GM03348 (cell line): Measurements from ENCODE around the gene EXOC6.
A peak's percentile ranks its signal among the peaks of the same experiment; 100 is the strongest.
"Not testable (repeated sequence)": the region's sequence is repeated elsewhere in the genome, so short reads cannot be mapped to it uniquely, and the experiment has no call there.

ENCODE experiments used
- DNase-seq: peaks from one replicate; pipeline ENCODE4 v3.0.0; 2012; ENCODE audit warnings: low spot score

Gene EXOC6

DNA sequence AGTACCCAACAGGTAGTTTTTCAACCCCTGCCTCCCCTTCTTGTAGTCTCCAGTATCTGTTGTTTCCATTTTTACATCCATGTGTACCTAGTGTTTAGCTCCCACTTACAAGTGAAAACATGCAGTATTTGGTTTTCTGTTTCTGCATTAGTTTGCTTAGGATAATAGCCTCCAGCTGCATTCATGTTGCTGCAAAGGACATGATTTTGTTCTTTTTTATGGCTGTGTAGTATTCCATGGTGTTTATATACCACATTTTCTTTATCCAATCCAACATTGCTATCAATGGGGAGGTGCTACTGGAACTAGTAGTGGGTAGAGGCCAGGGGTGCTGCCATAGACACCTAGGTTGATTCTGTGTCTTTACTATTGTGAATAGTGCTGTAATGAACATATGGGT is 104.3 kb downstream of the EXOC6 start:
- DNase-seq = not testable (repeated sequence)

DNA sequence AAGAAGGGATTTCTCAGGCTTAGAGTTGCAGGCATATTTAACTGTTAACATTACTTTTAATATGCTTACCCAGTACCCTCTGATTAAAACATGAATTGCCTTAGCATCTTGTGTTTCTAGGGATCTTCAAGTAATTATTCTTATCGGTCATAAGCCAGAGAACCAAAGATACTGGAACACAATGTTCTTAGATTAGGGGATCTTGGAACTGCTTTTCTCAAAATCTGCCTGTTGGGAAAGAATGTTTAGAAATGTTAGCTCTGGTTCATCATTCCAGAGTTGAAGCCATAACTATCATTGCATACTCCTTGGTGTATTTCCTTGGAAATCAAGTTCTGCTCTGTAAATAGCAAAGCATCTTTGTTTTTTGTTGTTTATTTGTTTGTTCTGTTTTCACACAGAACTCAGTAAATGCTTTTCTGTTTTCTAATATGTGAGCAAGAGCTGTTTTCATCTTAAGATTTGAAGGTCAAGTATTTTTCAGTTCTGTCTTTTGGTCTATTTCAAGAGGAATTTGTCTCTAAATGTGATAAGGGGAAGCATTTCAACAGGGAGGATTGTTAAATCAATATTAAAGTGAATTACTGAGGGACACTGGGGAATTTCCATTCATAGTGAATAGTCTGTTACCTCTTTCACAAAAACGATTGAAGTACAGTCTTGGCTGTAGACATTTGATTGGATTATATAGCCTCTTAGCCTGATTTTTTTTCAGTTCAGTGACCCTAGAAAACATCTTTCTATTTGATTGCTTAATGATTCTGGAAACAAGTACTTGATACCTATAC is 109.1 kb downstream of the EXOC6 start:
- DNase-seq = no peak

DNA sequence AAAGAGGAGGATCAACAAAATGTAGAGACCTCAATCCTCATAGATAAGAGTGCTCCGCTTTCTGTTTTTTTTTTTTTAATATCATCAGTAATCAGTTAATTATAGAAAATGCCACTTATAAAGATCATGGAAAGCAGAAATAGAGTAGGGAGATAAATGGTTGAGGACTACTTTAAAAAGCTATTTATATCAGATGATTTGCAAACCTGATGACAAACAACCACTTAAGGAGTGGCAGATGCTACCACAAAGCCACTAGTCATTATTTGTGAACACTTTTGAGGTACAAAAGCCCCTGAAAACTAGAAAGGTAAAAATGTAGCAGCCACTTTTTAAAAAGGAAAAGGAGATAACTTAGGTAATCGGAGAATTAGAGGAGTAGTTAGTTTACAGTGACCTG is 113.3 kb downstream of the EXOC6 start:
- DNase-seq = no peak

- peak; percentile 36 for DNase-seq
Measured at GRCh38 chr10:92965314-92965713, 117.0 kb downstream of the EXOC6 start.

DNA sequence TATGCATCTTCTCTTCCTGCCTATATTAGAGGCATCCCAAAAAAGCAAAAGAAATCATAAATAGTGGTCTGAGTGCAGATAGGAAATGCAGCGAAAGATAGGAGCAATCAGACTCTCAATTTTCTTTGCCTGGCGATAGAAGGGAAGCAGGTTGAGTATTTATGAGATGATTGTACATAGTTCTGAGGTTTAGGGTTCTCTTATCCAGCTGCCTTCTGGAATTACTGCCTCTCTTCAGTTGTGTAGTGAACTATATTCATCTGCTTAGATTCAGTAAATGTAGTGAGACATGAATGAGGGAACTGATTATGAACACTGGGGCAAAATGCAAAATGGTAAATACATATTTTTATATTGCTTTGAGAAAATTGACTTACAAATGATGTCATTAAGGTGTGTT is 119.3 kb downstream of the EXOC6 start:
- DNase-seq = no peak

DNA sequence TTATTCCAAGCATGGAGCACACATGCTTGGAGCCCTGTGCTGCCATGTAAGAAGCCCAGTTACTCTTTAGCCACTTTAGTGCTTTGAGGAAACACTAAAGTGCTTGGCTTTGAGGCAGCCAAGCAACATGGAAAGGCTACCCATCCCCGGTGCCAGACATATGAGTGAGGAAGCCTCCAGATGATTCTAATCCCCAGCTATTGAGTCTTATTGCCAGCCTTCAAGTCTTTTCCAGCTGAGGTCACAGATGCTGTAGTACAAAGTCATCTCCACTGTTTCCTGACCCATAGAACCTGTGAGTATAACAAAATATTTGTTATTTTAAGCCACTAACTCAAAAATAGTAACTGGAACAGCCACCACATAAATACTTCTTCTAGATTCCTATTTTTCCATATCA is 120.8 kb downstream of the EXOC6 start:
- peak; percentile 41 for DNase-seq

DNA sequence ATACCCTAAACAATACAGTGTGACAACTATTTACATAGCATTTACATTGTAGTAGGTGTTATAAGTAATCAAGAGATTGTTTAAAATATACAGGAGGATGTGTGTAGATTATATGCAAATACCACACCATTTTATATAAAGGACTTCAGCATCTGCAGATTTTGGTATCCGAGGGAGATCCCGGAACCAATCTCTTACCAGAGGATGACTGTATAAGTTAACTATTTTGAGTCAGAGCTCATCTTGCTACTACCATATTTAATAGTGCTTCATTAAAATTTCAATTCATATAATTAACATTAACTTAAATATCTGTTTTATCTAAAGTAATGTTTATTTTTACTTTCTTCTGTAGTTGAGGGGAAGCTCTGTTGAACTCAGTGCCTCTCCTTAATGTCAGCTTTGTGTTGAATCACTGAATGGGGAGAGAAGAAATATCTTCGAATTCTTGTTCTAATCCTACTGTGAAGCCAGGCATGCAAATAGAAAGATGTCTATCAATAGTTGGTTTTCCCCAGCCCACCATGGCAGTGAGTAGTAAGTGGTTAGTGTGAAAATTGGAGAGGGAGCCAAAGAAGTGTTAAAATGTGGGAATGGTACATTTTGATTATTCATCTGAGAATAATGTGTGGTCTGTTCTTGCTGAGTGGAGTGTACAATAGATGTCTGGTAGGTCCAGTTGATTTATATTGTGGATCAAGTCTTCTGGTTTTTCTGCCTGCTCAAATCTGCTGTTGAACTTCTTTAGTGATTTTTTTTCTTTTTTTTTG is 122.2 kb downstream of the EXOC6 start:
- peak; percentile 5 for DNase-seq

- peak; percentile 75 for DNase-seq
Measured at GRCh38 chr10:92972066-92972870, 123.9 kb downstream of the EXOC6 start.

DNA sequence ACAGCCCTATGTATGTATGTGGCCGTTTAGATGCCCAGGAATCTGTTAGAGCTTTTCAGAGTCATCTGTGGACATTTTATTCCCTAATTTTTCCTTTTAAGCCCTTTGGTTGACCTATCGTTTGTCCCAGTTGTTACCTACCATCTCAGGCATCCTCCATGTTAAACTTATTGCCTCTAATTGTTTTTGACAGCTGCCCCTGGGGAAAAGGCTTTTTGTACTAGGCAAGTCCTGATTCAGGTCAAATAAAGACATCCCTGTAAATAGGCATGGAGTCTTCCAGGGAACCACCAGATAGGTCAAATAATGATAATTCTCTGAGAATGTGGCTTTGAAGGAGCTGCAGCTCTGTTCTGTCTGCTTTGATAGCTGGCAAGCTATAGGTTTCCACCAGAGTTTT is 124.6 kb downstream of the EXOC6 start:
- DNase-seq = no peak

DNA sequence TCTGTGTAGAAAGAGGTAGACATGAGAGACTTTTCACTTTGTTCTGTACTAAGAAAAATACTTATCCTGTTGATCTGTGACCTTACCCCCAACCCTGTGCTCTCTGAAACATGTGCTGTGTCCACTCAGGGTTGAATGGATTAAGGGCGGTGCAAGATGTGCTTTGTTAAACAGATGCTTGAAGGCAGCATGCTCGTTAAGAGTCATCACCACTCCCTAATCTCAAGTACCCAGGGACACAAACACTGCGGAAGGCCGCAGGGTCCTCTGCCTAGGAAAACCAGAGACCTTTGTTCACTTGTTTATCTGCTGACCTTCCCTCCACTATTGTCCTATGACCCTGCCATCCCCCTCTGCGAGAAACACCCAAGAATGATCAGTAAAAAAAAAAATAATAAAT is 128.0 kb downstream of the EXOC6 start:
- not testable (repeated sequence) for DNase-seq

DNA sequence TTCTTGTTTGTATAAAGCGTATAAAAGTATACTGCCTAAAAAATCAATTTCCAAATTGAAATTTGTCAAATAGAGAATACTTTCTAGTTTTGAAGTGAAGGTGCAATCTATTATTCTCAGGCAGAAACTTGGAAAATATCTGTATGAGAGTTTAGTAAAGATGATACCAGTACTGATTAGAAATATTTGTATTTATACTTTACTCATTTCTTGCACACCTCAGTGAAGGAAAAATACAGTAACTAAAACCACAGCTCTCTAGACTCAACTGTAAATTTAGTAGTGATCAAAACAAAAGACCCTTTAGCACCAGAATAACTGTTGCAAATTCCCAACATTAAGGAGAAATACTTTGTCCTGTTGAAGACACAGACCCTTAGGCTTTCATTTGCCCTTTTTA is 140.9 kb downstream of the EXOC6 start:
- DNase-seq = no peak

- no peak for DNase-seq
Measured at GRCh38 chr10:92990615-92991014, 142.3 kb downstream of the EXOC6 start.

GRCh38 chr10:92991513-92991912 is 143.2 kb downstream of the EXOC6 start:
- DNase-seq = no peak

DNA sequence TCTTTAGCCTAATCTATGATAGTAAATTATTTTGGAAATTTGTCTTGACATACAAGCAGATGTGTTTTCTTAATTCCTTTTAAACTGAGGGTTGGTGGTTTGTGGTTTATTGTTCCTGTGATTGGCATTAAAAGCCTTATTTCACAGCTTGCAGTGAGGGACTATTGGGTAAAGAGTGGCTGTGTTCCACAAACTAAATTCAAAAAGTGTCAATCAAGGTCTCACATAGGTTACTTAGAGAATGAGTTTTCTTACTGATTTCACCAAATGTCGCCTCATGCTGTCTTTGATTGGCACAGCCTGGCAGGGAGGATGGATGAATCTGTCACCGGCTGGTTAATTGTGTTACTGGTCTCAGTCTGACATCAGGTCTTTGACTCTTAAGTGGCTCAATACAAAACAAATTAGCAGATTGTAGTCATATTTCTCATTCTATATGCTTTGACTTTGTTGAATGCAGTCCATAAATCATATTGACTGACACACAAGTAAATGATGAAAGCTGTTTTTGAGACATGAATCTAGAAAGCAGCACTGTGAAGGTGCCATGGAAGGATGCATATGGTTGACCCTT is 145.5 kb downstream of the EXOC6 start:
- no peak for DNase-seq

- DNase-seq = no peak
Measured at GRCh38 chr10:92995509-92995908, 147.2 kb downstream of the EXOC6 start.

DNA sequence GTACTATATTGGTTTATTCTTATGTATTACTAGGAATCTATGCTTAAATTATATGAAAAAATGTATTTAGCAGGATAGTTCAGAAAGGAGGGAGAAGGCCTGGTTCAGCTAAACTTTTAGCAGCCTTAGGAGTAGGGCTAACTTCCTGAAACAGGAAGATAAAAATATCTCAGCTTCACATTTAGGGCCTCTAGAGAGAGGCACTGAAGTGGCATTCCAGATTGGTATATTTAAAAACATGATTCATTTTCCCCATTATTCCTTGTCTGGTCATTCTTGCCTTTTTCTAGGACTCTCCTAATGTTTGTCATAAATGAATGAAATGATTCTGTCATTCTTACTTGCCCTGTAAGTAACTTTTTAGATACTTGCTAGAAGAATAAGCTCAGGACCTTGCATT is 149.3 kb downstream of the EXOC6 start:
- no peak for DNase-seq

DNA sequence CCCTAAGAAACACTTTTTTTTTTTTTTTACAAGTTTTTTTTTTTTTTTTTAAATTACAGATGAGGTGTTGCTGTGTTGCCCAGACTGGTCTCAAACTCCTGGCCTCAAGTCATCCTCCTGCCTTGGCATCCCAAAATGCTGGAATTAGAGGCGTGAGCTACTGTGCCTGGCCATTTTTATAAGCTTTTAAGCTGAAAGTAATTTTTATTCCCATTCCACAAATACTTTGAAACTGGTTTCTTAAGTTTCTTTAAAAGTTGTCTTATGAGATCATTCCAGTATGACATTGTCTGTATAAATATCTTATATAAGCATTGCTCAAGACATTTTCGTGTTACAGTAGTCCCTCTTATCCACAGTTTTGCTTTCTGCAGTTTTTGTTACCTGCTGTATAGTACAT is 150.9 kb downstream of the EXOC6 start:
- DNase-seq = no peak

DNA sequence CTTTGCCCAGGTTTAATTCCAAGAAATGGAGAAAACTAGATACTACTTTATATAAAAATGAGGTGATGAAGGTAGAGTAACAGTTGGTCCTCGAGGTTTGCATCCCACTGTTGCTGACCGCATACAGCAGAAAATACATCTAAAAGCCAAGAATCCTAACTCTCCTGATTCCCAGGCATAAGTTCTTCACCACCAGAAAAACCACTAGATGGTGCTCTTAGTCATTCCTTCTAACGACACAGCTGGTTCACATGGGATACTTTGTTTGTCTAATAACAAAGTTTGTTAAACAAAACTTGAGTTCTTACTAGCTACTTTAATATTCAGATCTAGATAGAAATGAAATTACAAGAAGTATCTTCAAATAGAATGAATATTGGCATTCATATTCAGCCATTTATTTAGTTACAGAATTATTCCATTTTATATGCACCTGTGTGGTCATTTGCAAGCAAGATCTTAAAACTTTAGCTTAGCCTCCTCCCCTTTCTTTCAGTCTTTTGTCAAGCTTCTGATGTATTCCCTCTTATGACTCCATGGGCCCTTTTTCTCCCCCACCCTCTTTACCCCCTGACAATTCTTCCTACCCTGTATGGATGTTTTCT is 158.2 kb downstream of the EXOC6 start:
- peak; percentile 72 for DNase-seq

DNA sequence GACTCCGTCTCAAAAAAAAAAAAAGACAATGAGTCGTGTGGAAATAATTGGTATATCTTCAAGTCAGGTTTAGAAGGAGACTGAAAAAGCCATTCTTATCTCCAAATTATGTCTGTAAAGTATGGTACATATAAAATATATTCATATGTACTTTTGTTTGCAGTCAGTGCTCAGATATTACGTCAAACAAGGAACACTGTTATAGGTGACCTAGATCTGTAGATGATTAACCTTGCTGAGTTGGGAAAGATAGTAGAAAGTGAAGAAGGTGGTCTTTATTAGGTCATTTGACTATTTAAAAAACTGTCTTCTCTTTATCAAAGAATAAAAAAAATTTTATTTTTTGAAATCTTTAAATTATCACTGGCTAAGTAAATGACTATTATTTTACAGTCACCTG is 167.4 kb downstream of the EXOC6 start:
- no peak for DNase-seq

DNA sequence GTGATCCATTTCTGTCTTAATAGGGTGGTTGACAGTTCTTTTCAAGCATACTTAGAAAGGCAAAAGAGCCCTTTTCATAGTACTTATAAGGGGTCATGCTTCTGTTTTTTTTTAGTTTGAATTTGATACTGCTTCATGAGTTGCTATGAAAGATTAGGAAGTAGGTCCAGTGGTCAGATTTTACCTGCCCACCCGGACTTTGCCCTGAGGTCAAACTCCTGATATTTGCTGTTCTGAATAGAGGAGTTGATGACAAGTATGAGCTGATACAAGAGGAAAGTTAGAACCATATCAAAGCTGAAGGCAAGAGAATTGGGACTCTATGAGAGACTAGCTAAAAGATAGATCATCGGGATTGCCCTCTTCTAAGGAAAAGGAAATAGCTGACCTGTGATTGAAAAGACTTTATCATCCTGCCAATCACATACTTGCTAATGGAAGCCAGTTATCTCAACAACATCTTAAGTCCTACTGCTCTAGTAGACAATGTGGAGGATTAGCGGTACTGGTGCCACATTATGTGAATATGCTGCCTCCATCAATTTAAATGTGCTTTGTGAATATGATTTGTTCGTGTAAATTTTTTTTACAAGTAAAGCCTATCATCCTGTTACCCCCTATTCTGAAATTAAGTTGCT is 174.8 kb downstream of the EXOC6 start:
- no peak for DNase-seq

DNA sequence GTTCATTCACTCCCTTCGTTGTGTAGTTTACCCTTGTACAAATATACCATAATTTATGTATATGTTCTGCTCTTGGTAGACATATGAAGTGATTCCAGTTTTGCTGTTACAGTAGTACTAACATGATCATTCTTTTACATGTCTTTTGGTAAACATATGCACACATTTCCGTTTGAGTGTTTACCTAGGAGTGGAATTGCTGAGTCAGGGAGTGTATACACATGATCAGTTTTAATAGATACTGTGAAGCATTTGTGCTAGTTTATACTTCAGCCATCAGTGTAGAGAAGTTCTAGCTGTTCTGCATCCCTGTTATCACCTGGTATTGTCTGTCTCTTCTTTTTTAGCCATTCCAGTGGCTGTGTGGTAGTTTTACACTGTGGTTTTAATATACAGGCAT is 177.8 kb downstream of the EXOC6 start:
- no peak for DNase-seq
